Left lung (tissue), 10 donors: ENCODE results near the gene TMEM256. TPM values are rescaled to one million over a fixed set of nuclear protein-coding genes. Genes with fewer than 3 reads are reported as not detected.

Experiments used
- ATAC-seq: fragments of 200-7000 bp; cut with Tn5 transposase; one replicate; pipeline ENCODE4 v1.9.1; 2020; ENCODE audit warnings: moderate library complexity
- DNase-seq, 4 donors: peaks; one replicate each; pipeline ENCODE4 v3.0.0-alpha.2; 2013 to 2020
- H3K27ac ChIP-seq, 2 donors: fragments of 200-600 bp; sonication (generic) in 1 of 2; one replicate each; pipeline versions ENCODE4 v1.5.0 to v1.8.0; 2020 to 2021
- H3K27me3 ChIP-seq, 2 donors: fragments of 200-600 bp; sonication (generic) in 1 of 2; one replicate each; pipeline versions ENCODE4 v1.5.0 to v1.8.0; 2020 to 2021
- H3K36me3 ChIP-seq, 2 donors: fragments of 200-600 bp; sonication (generic) in 1 of 2; one replicate each; pipeline versions ENCODE4 v1.5.0 to v1.8.0; 2020 to 2021
- H3K4me1 ChIP-seq, 2 donors: fragments of 200-600 bp; one replicate each; pipeline ENCODE4 v1.8.0; 2021
- H3K4me3 ChIP-seq, 2 donors: fragments of 200-600 bp; sonication (generic) in 1 of 2; one replicate each; pipeline versions ENCODE4 v1.5.0 to v1.8.0; 2020 to 2021; ENCODE audit warnings: mild to moderate bottlenecking in 1 of 2
- H3K9me3 ChIP-seq, 2 donors: fragments of 200-600 bp; sonication (generic) in 1 of 2; one replicate each; pipeline versions ENCODE4 v1.5.0 to v1.8.0; 2020 to 2021
- intact Hi-C, 2 donors: fragments of 100-400 bp; cut with DNase I; formaldehyde crosslinking; loops; one replicate each; pipeline versions ENCODE4 v1.11.2 to v1.14.2; 2022
- polyA plus RNA-seq, 6 donors: library from polyadenylated mRNA; unstranded; fragments of 120-200 nt; gene quantifications; one replicate each; pipeline ENCODE4 v1.2.1, GENCODE V29; 2013; ENCODE audit not compliant: insufficient read length in 6 of 6
- total RNA-seq, 2 donors: library from RNA; stranded (reverse); fragmentation: NEBNext Ultra II Directional; extraction: Animal tissue kit (Norgen Biotek cat#: 25700); gene quantifications; one replicate each; pipeline ENCODE4 v1.2.1, GENCODE V29; 2021
- TF ChIP-seq, protein P1 (sequence below), 2 donors: fragments of 200-600 bp; sonication (generic) in 1 of 2; IDR thresholded peaks; one replicate each; pipeline versions ENCODE4 v1.5.0 to v1.8.0; 2021; ENCODE audit warnings: antibody characterized with exemption in 2 of 2
- donor health status: DM: no; HTN: yes; CAD: no.
- donor health status: DM: no; HTN: no; CAD: no.

Gene TMEM256
- total and polyA plus RNA-seq, 8 donors: 50.7 to 75.7 (median 71.5) TPM

DNA sequence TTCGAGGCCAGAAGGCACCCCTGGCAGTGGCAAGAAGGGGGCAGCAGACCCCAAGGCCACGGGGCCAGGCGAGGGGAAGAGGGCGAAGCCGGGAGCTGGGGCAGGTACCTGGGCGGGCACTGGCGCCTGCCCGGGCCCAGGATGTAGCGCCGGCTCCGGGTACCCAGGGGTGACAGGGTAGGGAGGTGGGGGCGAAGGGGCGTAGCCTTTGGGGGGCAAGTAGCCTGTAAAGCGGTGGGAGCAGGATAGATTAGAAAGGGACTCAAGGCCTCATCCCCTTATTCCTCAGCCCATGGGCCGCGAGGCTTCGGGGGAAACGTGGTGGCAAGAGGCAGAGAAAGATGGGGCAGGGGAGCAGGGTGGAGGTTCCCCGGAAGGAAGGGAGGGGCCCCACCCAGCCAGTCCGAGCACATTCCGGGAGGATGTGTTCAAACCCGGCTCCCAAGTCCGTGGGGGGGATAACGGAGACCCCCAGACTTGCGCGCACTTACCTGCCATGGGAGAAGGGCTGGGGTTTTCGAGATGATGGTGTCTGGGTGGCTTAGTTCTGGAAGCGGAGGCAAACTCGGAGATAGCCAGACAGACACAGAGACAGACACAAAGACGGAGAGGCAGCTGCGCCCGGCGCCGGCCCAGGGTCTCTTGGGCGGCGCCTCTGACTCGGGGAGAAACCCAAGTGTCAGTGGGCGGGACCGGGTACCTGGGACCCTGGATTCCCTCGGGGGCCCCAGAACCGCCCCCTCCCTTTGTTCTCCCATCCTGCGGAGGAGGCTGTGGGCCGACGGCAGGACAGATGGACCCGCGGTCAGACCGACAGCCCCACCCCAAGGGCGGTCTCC is 10.1 kb downstream of the TMEM256 start:
- peak in 1 of 4 donors; percentile 81 for DNase-seq
- Histone ChIP-seq H3K36me3 (peaks cover 0 to 31% of the 10 kb centered on the region in 2 donors), H3K9me3 (no peaks in the 10 kb centered on the region), H3K27me3 (no peaks in the 10 kb centered on the region), H3K4me3 (peak overlapping the region; percentile 69 to 96), H3K27ac (peak overlapping the region; percentile 92 to 93), H3K4me1 (peaks cover 0 to 21% of the 10 kb centered on the region in 2 donors)
- peak; percentile 29 for ATAC-seq
- intact Hi-C loops: no loop called here
- TF ChIP-seq, protein P1, sequence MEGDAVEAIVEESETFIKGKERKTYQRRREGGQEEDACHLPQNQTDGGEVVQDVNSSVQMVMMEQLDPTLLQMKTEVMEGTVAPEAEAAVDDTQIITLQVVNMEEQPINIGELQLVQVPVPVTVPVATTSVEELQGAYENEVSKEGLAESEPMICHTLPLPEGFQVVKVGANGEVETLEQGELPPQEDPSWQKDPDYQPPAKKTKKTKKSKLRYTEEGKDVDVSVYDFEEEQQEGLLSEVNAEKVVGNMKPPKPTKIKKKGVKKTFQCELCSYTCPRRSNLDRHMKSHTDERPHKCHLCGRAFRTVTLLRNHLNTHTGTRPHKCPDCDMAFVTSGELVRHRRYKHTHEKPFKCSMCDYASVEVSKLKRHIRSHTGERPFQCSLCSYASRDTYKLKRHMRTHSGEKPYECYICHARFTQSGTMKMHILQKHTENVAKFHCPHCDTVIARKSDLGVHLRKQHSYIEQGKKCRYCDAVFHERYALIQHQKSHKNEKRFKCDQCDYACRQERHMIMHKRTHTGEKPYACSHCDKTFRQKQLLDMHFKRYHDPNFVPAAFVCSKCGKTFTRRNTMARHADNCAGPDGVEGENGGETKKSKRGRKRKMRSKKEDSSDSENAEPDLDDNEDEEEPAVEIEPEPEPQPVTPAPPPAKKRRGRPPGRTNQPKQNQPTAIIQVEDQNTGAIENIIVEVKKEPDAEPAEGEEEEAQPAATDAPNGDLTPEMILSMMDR (IDR thresholded peaks at IDR 0.05): no peak

DNA sequence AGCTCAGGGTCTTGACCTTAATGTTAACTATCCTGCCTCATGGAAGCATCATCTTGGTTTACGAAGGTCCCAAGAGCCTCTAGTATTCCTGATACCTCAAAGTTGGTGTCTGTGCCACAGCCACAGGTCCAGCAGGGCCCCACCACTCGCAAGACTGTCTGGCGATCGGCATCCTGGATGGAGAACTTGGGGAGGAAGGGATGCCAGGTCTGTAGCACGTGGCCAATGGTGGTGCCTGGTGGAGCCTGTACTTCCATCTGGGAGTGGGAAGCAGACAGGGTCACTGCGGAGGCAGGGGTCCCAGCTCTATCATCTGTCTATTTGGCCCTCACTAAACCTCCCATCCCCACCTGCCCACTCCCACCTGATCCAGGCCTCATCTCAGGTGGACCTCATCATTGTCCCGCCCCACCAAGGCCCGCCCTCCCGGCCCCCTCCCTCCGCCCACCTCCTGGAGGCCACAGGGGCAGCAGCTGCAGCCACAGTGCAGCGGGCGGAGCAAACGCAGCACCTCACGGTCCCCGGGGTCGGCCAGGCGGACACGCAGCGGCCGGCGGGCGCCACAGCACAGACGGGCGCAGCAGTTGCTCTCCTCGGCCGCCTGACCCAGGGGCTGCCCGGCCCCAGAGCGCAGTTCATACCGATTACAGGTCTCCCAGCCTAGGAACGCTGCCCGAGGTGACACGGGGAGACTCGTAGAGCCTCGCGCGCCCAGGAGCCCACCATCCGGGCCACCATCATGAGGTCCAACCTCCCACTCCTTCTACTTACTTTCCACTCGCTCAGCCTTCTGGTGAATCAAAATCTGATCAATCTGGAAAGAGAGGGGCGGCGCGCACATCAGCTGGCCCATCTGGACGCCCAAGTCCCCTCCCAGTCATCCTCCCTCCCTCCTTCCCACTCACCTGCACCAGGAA is 10.9 kb downstream of the TMEM256 start:
- DNase-seq: peak in 1 of 4 donors; percentile 78
- peaks cover 0 to 21% of the 10 kb centered on the region in 2 donors for H3K4me1 ChIP-seq
- TF ChIP-seq, protein P1 (IDR thresholded peaks at IDR 0.05): no peak
- H3K27me3 ChIP-seq: no peaks in the 10 kb centered on the region
- peaks cover 0 to 39% of the 10 kb centered on the region in 2 donors for H3K36me3 ChIP-seq
- H3K9me3 ChIP-seq: no peaks in the 10 kb centered on the region
- peak overlapping the region; percentile 92 to 93 for H3K27ac ChIP-seq
- ATAC-seq: no peak
- intact Hi-C loops: no loop called here
- H3K4me3 ChIP-seq: peak overlapping the region; percentile 69 to 96

DNA sequence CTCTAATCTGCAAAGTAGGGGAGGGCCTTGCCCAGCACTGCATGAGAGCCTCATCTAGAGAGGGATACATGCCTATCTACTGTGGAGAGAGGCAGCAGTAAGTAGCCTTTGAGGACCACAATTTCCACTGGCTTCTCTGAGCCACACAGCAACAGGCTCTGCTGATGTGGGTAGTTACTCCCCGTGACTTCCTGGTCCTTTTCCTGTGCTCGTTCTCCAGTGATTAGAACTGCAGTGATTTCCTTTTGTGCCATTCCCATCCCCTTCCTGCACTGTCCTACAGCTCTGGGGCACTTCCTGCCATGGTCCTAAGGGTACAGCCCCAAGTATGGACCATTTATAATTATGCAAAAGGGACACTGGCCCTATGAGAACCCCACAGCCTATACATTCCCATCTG is 12.6 kb downstream of the TMEM256 start:
- ATAC-seq: no peak
- Histone ChIP-seq H3K9me3 (no peaks in the 10 kb centered on the region), H3K4me3 (no peak overlapping the region), H3K27ac (peak overlapping the region in 1 of 2 donors; percentile 38), H3K27me3 (no peaks in the 10 kb centered on the region), H3K36me3 (peaks cover 0 to 53% of the 10 kb centered on the region in 2 donors), H3K4me1 (peaks cover 0 to 21% of the 10 kb centered on the region in 2 donors)
- DNase-seq: no peak
- TF ChIP-seq, protein P1 (IDR thresholded peaks at IDR 0.05): no peak
- intact Hi-C loops: no loop called here

DNA sequence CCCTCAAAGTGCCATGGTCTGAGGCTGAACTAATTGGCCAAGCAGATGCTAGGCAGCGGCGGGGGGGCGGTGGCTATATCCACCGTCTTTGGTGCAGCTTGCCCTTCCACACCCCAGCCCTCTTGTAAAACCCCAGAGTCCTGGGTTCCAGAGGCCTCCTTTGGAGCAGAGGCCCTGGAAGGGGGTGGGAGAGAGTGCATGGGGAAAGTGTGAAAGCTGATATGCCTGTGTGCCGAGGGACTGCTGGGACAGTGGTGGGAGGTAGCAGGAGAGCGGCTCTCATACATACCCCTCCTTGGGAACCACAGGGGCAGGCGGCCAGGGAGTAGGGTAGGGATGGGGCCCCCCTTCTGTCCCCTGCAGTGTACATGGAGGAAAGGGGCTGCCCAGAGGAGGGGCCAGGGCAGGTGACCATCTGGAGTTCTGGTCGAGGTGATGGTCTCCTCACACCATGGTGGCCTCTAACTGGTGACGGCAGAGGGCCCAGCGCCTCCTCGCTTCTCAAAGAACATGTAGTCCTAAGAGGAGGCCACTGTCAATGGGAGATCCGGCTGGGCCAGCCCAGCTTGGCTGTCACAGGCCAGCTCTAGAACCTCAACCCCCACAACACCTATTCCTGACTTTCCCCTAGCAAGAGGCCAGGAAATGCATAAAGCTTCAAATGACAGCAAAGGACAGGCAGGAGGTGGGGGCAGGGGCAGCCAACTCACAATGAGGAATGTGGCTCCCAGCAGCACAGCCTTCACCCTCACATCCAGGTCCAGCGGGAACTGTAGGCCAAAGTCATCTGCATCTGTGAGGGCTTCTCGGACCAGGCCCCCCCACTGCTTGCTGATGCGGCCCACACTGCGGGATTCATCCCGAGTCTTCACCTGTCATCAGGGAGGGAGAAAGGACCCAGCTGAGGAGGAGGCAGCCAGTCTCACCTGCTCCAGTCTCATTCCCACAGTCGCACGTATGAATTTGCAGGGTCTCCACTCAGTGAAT is 13.7 kb downstream of the TMEM256 start:
- H3K36me3 ChIP-seq: peaks cover 0 to 53% of the 10 kb centered on the region in 2 donors
- no peak for ATAC-seq
- TF ChIP-seq, protein P1 (IDR thresholded peaks at IDR 0.05): no peak
- H3K4me1 ChIP-seq: peaks cover 0 to 18% of the 10 kb centered on the region in 2 donors
- intact Hi-C loops: no loop called here
- no peaks in the 10 kb centered on the region for H3K9me3 ChIP-seq
- H3K27me3 ChIP-seq: no peaks in the 10 kb centered on the region
- DNase-seq: peak in 1 of 4 donors; percentile 58
- no peak overlapping the region for H3K4me3 ChIP-seq
- H3K27ac ChIP-seq: no peak overlapping the region
